ENCODE data around the gene ATOSB.
"Not testable (repeated sequence)": the region's sequence is repeated elsewhere in the genome, so short reads cannot be mapped to it uniquely, and the experiment has no call there.

Gene ATOSB, protein sequence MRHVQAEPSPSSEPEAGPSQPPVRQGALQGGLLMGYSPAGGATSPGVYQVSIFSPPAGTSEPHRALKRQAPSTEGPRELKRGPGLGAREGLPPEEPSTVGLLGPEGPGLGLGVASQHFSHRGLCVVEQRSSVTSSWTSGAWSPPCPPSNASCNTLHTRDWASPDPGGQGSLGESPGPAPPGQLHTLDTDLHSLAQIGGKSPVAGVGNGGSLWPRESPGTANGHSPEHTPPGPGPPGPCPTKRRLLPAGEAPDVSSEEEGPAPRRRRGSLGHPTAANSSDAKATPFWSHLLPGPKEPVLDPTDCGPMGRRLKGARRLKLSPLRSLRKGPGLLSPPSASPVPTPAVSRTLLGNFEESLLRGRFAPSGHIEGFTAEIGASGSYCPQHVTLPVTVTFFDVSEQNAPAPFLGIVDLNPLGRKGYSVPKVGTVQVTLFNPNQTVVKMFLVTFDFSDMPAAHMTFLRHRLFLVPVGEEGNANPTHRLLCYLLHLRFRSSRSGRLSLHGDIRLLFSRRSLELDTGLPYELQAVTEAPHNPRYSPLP

GRCh38 chr9:35115680-35116538, at the start of gene ATOSB:
ATOSB (minus strand) TSS chr9:35115862; CDS start chr9:35108274, 7,588 bp downstream.
- peak; percentile 95 for FAIRE-seq
- DNase-seq (ENCODE audit: low spot score) = peak; percentile 93

GRCh38 chr9:35164711-35165110, 49.0 kb upstream of the ATOSB start:
- DNase-seq (ENCODE audit: low spot score) = no peak
- FAIRE-seq = no peak

GRCh38 chr9:35163413-35163812, 47.8 kb upstream of the ATOSB start:
- no peak for FAIRE-seq
- DNase-seq (ENCODE audit: low spot score) = no peak

DNA sequence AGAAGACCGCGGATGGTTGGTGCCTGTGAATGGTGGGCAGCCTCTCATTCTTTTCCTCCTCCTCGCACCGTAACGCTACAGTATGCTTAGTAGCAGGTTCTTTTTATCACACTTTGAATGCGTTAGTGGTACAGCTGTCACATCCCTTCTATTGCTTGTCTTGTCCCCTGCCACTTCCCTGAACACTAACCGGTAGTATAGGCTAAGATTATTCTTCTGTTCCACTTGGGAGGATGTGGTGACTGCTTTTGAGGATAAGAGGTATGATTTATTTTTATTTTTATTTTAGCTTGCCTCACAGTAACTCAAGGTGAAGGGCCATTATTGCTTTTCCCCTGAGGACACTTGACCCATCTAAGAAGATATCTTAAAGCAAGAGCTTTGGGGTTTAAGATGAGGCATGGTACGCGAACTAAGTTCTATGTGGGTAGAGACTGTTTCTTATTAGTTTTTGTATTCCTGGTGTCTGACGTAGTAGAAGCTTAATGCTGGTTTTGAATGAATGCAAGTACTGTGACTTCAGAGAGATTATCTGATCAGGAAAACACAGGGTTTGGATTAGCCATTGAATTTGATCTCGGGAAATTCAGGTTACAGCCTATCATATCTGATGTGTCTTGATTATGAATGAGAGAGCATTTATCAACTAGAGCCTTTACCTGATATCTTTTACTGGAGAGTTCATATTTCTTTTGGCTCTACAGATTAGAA, 47.1 kb upstream of the ATOSB start:
- no peak for DNase-seq (ENCODE audit: low spot score)

DNA sequence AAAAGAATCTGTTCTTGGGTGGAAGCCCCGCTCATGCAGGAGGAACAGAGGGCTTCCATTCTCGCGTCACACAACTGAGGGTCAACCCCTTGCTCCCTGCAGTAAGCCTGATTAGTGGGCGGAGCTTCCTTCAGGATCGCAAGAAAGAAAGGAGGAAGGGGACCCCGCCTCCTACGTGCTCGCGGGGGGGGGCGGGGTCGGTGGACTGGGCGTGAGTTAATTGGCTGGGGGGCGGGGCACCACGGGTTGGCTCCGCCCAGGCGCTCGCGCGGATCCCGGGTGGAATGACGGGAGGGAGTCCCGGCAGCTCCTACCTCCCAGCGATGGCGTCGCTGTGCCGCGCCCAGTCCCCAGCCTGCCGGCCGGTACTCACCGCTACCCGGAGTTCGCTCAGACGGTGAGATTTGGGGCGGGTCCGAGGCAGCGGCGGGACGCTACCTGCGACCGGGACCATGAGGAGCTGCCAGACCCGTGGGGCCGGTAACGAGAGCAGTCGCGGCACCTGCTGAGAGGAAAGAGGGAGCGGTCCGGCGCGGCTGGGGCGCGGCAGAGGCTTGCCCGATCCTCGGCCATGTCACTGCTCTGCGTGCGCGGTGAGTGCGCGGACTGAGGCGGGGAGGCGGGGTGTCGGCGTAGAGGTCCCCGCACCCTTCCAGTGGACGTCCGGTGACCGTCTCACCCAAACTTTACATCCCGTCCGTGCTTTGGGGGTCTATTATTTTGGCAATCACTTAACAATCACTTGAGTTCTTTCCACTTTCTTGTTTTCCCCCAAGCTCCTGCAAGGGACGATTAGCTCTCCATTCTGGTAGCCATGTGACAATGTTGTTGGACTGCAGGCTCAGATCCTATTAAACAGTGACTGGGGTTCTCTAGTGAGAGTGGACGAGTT, 46.3 kb upstream of the ATOSB start, which contains the start of gene UNC13B:
TSS of gene UNC13B (plus strand) at position 297 of the 892 bp plus-strand sequence. CDS start at position 572, 275 bp downstream.
- FAIRE-seq (peak; percentile 92), DNase-seq (ENCODE audit: low spot score) (peak; percentile 98)

More for the DNA sequence above, 47.1 kb upstream of the ATOSB start:
- no peak for FAIRE-seq

- DNase-seq (ENCODE audit: low spot score) (no peak), FAIRE-seq (no peak)
Measured at GRCh38 chr9:35158501-35159280, 43.0 kb upstream of the ATOSB start.

- not testable (repeated sequence) for FAIRE-seq; DNase-seq (ENCODE audit: low spot score)
Measured at GRCh38 chr9:35157836-35158235, 42.2 kb upstream of the ATOSB start.

DNA sequence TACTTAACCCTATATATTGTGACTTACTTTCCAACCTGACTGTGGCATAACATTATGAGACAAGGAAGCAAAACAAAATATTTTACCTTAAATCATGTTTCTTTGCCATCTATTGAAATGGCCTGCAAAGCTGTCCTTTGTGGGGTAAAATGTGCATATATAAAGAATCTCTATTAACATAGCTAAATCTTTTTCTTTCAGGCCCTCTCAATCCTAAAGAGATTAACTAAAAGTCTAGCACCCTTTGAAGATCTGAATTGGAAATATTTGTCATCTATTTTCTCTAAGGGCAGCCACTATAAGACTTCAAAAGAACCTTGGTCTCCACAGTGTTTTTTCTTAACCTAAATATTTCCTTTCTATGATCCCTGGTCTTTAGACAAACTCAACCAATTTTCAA, 41.1 kb upstream of the ATOSB start:
- no peak for FAIRE-seq

GRCh38 chr9:35152926-35153325, 37.3 kb upstream of the ATOSB start:
- FAIRE-seq (no peak), DNase-seq (ENCODE audit: low spot score) (no peak)

More for the DNA sequence above, 41.1 kb upstream of the ATOSB start:
- DNase-seq (ENCODE audit: low spot score) = no peak

DNA sequence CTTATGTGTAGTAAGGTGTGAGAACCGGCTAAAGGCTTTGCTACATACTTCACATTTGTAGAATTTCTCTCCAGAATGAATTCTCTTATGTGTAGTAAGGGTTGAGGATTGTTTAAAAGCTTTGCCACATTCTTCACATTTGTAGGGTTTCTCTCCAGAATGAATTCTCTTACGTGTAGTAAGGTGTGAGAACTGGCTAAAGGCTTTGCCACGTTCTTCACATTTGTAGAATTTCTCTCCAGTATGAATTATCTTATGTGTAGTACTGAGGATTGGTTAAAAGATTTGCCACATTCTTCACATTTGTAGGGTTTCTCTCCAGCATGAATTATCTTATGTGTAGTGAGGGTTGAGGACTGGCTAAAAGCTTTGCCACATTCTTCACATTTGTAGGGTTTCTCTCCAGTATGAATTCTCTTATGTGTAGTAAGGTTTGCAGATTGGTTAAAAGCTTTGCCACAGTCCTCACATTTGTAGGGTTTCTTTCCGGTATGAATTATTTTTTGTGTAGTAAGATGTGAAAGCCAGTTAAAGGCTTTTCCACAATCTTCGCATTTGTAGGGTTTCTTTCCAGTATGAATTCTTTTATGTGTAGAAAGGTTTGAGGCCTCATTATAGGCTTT, 32.4 kb upstream of the ATOSB start:
- not testable (repeated sequence) for FAIRE-seq; DNase-seq (ENCODE audit: low spot score)

- DNase-seq (ENCODE audit: low spot score) = no peak
- FAIRE-seq = peak; percentile 66
Measured at GRCh38 chr9:35142037-35142436, 26.4 kb upstream of the ATOSB start.

- no peak for FAIRE-seq
- no peak for DNase-seq (ENCODE audit: low spot score)
Measured at GRCh38 chr9:35140093-35140492, 24.4 kb upstream of the ATOSB start.

- FAIRE-seq = no peak
Measured at GRCh38 chr9:35136866-35137265, 21.2 kb upstream of the ATOSB start.

GRCh38 chr9:35135988-35136387, 20.3 kb upstream of the ATOSB start:
- FAIRE-seq = no peak
- no peak for DNase-seq (ENCODE audit: low spot score)

More at GRCh38 chr9:35136866-35137265, 21.2 kb upstream of the ATOSB start:
- no peak for DNase-seq (ENCODE audit: low spot score)

DNA sequence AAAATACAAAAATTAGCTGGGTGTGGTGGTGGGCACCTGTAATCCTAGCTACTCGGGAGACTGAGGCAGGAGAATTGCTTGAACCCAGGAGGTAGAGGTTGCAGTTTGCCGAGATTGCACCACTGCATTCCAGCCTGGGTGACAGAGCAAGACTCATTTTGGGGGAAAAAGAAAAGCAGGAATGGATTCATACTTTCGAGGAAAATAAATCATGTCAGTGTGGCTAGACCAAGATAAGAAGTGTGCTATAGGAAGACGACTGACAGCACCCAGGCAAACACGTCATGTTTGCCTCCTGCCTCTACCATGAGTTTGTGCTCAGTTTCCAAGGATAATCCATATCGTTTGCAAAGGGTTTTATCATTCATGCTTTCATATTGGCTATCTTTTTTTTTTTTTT, 19.3 kb upstream of the ATOSB start:
- no peak for DNase-seq (ENCODE audit: low spot score)
- FAIRE-seq = no peak

- no peak for FAIRE-seq
- DNase-seq (ENCODE audit: low spot score) = peak; percentile 86
Measured at GRCh38 chr9:35116898-35117551, 1.4 kb upstream of the ATOSB start.

DNA sequence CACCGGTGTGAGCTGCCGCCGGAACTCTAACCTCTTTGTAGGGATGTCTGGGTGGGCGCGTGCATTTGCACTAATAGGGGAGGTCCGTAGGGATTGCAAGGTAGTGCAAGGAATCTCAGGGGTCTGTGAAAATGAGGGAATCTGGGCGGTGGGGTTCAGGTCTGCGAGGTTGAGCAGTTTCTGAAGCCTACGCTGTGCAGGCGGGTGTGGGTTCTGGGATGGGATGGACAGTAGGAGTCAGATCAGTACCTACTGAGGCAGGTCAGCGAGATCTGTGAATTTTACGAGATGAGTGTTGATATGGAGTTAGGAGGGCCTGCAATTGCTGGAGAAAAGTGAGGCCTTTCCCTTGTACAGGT, 856 bp upstream of the ATOSB start:
- no peak for FAIRE-seq

GRCh38 chr9:35114840-35115628, 628 bp downstream of the ATOSB start:
- no peak for DNase-seq (ENCODE audit: low spot score)
- FAIRE-seq = no peak

More for the DNA sequence above, 856 bp upstream of the ATOSB start:
- DNase-seq (ENCODE audit: low spot score) = no peak
